B cell (primary cell): ENCODE data around the gene CMPK2.

ENCODE experiments used
- CTCF ChIP-seq: fragments of 200-600 bp; IDR thresholded peaks from one replicate; pipeline ENCODE4 v1.8.0; 2022; ENCODE audit warnings: antibody characterized with exemption, mild to moderate bottlenecking
- EZH2 ChIP-seq: IDR thresholded peaks from 2 replicates; pipeline ENCODE4 v1.6.1; 2012; ENCODE audit warnings: borderline replicate concordance, low read depth, mild to moderate bottlenecking, moderate library complexity, low read length; ENCODE audit not compliant: insufficient read depth, poor library complexity, severe bottlenecking

- no peak for TF ChIP-seq CTCF
- TF ChIP-seq EZH2 = no peak
These were observed 65.2 kb downstream of the CMPK2 start for GRCh38 chr2:6800553-6800952.
